K562 (cell line): Measurements from ENCODE around the gene KCNK1. TPM values are rescaled to one million over a fixed set of nuclear protein-coding genes. Genes with fewer than 3 reads are reported as not detected.

ENCODE experiments used
- ATF1 ChIP-seq, 2 experiments: fragments of 450-650 bp in 1 of 2; IDR thresholded peaks; 2 replicates each; pipeline ENCODE4 v1.6.1; 2016; ENCODE audit warnings: missing compliant biosample characterization in 1 of 2, missing genetic modification characterization in 1 of 2
- BHLHE40 ChIP-seq: IDR thresholded peaks from 2 replicates; pipeline ENCODE4 v1.6.1; 2011; ENCODE audit warnings: low read length, improper control_type of control experiment
- CBX5 ChIP-seq: IDR thresholded peaks from 2 replicates; pipeline ENCODE4 v1.6.1; 2014; ENCODE audit warnings: low read depth, borderline replicate concordance
- E2F5 ChIP-seq: sonication (generic); formaldehyde crosslinking; IDR thresholded peaks from 2 replicates; pipeline ENCODE4 v1.8.0; 2022; ENCODE audit warnings: mild to moderate bottlenecking, missing genetic modification reagents
- GATAD2B ChIP-seq: fragments of 450-650 bp; IDR thresholded peaks from 2 replicates; pipeline ENCODE4 v1.6.1; 2017; ENCODE audit warnings: mild to moderate bottlenecking, borderline replicate concordance
- GTF3C2 ChIP-seq: IDR thresholded peaks from 3 replicates; pipeline ENCODE4 v1.6.1; 2011; ENCODE audit warnings: borderline replicate concordance, mild to moderate bottlenecking, moderate library complexity; ENCODE audit not compliant: insufficient read length; ENCODE audit errors: extremely low read depth
- HES1 ChIP-seq: fragments of 450-650 bp; IDR thresholded peaks from 2 replicates; pipeline ENCODE4 v1.6.1; 2016; ENCODE audit warnings: low read depth, mild to moderate bottlenecking, moderate library complexity
- JUND ChIP-seq, 2 experiments: IDR thresholded peaks; 2 replicates in 1 of 2; 3 replicates in 1 of 2; pipeline ENCODE4 v1.6.1; 2011; ENCODE audit warnings: borderline replicate concordance in 2 of 2, low read depth in 2 of 2, low read length in 2 of 2, improper control_type of control experiment in 1 of 2, missing biosample characterization in 1 of 2, missing genetic modification characterization in 1 of 2, missing genetic modification reagents in 1 of 2
- MEIS2 ChIP-seq: fragments of 450-650 bp; IDR thresholded peaks from 2 replicates; pipeline ENCODE4 v1.6.1; 2014; ENCODE audit warnings: mild to moderate bottlenecking; ENCODE audit not compliant: partially characterized antibody
- NCOA2 ChIP-seq, 2 experiments: fragments of 450-650 bp; IDR thresholded peaks; 2 replicates each; pipeline ENCODE4 v1.6.1; 2018; ENCODE audit warnings: mild to moderate bottlenecking in 2 of 2, moderate library complexity in 1 of 2; ENCODE audit not compliant: partially characterized antibody in 2 of 2
- NELFE ChIP-seq: IDR thresholded peaks from 2 replicates; pipeline ENCODE4 v1.6.1; 2011; ENCODE audit warnings: mild to moderate bottlenecking; ENCODE audit not compliant: insufficient read depth, insufficient read length
- NONO ChIP-seq, 2 experiments: fragments of 200-400 bp in 1 of 2; fragments of 450-650 bp in 1 of 2; formaldehyde crosslinking in 1 of 2; IDR thresholded peaks; 2 replicates each; pipeline ENCODE4 v1.6.1; 2017; ENCODE audit warnings: low read depth in 2 of 2, mild to moderate bottlenecking in 2 of 2, moderate library complexity in 2 of 2, low read length in 1 of 2
- SMARCA4 ChIP-seq: fragments of 450-650 bp; IDR thresholded peaks from 2 replicates; pipeline ENCODE4 v1.6.1; 2016
- TAF15 ChIP-seq: fragments of 200-400 bp; formaldehyde crosslinking; IDR thresholded peaks from 2 replicates; pipeline ENCODE4 v1.6.1; 2017; ENCODE audit warnings: mild to moderate bottlenecking, low read depth, low read length, moderate library complexity
- TAL1 ChIP-seq: fragments of 450-650 bp; IDR thresholded peaks from 2 replicates; pipeline ENCODE4 v1.6.1; 2016; ENCODE audit warnings: mild to moderate bottlenecking
- U2AF2 ChIP-seq: fragments of 200-400 bp; formaldehyde crosslinking; optimal IDR thresholded peaks from 2 replicates; pipeline ENCODE3; 2017; ENCODE audit warnings: low read depth, mild to moderate bottlenecking, low read length
- ZNF12 ChIP-seq: sonication (generic); formaldehyde crosslinking; IDR thresholded peaks from 2 replicates; pipeline ENCODE4 v1.4.0; 2020; ENCODE audit warnings: mild to moderate bottlenecking, missing genetic modification reagents
- ZNF589 ChIP-seq: fragments of 200-800 bp; sonication (Bioruptor generic); IDR thresholded peaks from 2 replicates; pipeline ENCODE4 v1.6.1; 2016; ENCODE audit warnings: low read depth, missing genetic modification characterization, missing compliant biosample characterization
- ZNF707 ChIP-seq: fragments of 250-450 bp; sonication (Bioruptor Pico); conservative IDR thresholded peaks from 2 replicates; pipeline ENCODE4 v1.8.0; 2022; ENCODE audit warnings: inconsistent platforms, mild to moderate bottlenecking, moderate library complexity
- polyA plus RNA-seq, 8 experiments: library from polyadenylated mRNA; depleted of rRNA in 4 of 8; stranded (reverse) in 5 of 8; unstranded in 3 of 8; fragments of >200 nt; fragmentation: Nextera tagmentation in 2 of 8; fragmentation: Illumina TruSeq in 1 of 8; extraction: Ambion mirVana in 2 of 8; extraction: Trizol in 1 of 8; gene quantifications; 2 replicates each; pipeline versions ENCODE4 v1.2.1 to v1.2.3, GENCODE V29; 2011 to 2014; ENCODE audit warnings: inconsistent platforms in 1 of 8, missing spikeins in 1 of 8
- total RNA-seq, 7 experiments: library from RNA; depleted of rRNA in 6 of 7; stranded (reverse); fragments of >200 nt in 6 of 7; fragmentation: Illumina TruSeq in 2 of 7; extraction: Trizol in 2 of 7; gene quantifications; 2 replicates each; pipeline versions ENCODE4 v1.2.1 to v1.2.3, GENCODE V29; 2011 to 2021; ENCODE audit warnings: low replicate concordance in 1 of 7
- TF ChIP-seq, protein P1 (sequence below): sonication (generic); formaldehyde crosslinking; IDR thresholded peaks from 2 replicates; pipeline ENCODE4 v1.8.1; 2022; ENCODE audit warnings: missing genetic modification reagents

KCNK1 gene
- total and polyA plus RNA-seq, 9 of the 15 experiments (the other 6 are each of a cell fraction or from before 2014, with no cell fraction given) = 3.1 to 22.7 (median 6.0) TPM

DNA sequence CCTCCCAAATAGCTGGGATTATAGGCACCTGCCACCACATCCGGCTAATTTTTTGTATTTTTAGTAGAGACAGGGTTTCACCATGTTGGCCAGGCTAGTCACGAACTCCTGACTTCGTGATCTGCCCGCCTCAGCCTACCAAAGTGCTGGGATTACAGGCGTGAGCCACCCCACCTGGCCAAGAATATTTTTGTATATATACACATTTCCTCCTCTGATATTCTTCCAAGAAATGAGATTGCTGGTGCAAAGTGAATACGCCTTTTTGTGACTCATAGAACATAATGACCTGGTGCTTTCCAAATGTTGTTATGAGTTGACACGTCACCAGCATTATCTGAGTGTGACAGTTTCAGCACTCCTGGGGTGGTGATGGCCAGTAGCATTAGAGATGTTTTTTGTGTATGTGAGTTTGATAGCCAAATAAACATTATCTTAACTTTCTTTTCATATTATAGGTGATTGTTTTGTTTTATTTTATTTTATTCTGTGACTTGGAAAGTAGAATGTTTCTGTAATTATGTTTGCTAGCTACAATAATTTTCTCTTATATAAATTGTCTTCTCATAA is 54.9 kb downstream of the KCNK1 start (continued):
- TF ChIP-seq HES1 = no peak; the same call in 1 of the 2 replicates
- TF ChIP-seq, protein P1, sequence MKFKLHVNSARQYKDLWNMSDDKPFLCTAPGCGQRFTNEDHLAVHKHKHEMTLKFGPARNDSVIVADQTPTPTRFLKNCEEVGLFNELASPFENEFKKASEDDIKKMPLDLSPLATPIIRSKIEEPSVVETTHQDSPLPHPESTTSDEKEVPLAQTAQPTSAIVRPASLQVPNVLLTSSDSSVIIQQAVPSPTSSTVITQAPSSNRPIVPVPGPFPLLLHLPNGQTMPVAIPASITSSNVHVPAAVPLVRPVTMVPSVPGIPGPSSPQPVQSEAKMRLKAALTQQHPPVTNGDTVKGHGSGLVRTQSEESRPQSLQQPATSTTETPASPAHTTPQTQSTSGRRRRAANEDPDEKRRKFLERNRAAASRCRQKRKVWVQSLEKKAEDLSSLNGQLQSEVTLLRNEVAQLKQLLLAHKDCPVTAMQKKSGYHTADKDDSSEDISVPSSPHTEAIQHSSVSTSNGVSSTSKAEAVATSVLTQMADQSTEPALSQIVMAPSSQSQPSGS = no peak
- no peak for TF ChIP-seq CBX5
- TF ChIP-seq SMARCA4 = peak; percentile 98
- no peak for TF ChIP-seq E2F5 (CRISPR knock-in tag)
- no peak for TF ChIP-seq TAF15
- TF ChIP-seq ATF1 (CRISPR knock-in tag; IDR thresholded peaks at IDR 0.05) = no peak
- peak; percentile 98 for TF ChIP-seq ATF1 (tag; IDR thresholded peaks at IDR 0.05)
- TF ChIP-seq BHLHE40 = peak; percentile 42; the same call in 1 of the 2 replicates
- TF ChIP-seq ZNF707 (CRISPR knock-in tag) = no peak
- TF ChIP-seq MEIS2 = peak; percentile 88
- peak; percentile 78 for TF ChIP-seq TAL1
- no peak; the same call in 1 of the 2 replicates for TF ChIP-seq ZNF589
- TF ChIP-seq NCOA2 (IDR thresholded peaks at IDR 0.05; ENCODE audit: partially characterized antibody in 2 of 2) = peak in 1 of 2 experiments; percentile 50
- no peak for TF ChIP-seq U2AF2
- peak; percentile 62; the same call in 1 of the 2 replicates for TF ChIP-seq GATAD2B
- peak; percentile 29 for TF ChIP-seq GTF3C2
- TF ChIP-seq NONO (IDR thresholded peaks at IDR 0.05; ENCODE audit: low read depth in 2 of 2, low read length in 1 of 2) = peak in 1 of 2 experiments; percentile 49; a peak in 1 of 4 replicates
- no peak for TF ChIP-seq ZNF12 (CRISPR knock-in tag)
- TF ChIP-seq JUND (IDR thresholded peaks at IDR 0.05; ENCODE audit: borderline replicate concordance, low read depth, low read length) = peak; percentile 98
- peak; percentile 96 for TF ChIP-seq JUND (tag; IDR thresholded peaks at IDR 0.05; ENCODE audit: borderline replicate concordance, low read depth, low read length)
- TF ChIP-seq NELFE = no peak
